Tibial nerve (tissue), 4 donors: Measurements from ENCODE around the gene CNTNAP5.

ENCODE experiments used
- EP300 ChIP-seq, 2 donors: sonication (generic); formaldehyde crosslinking; IDR thresholded peaks; one replicate each; pipeline ENCODE4 v1.6.1; 2017; ENCODE audit warnings: antibody characterized with exemption in 2 of 2, mild to moderate bottlenecking in 1 of 2
- POLR2A ChIP-seq, 2 donors: fragments of 450-650 bp; IDR thresholded peaks; one replicate each; pipeline ENCODE4 v1.6.1; 2017; ENCODE audit warnings: antibody characterized with exemption in 2 of 2, mild to moderate bottlenecking in 2 of 2, moderate library complexity in 2 of 2
- TF ChIP-seq, protein P1 (sequence below), 5 experiments: fragments of 200-600 bp in 3 of 5; fragments of 450-650 bp in 2 of 5; sonication (generic) in 3 of 5; IDR thresholded peaks; one replicate each; pipeline ENCODE4 v1.5.1; 2016 to 2019; ENCODE audit warnings: antibody characterized with exemption in 5 of 5, mild to moderate bottlenecking in 3 of 5, moderate library complexity in 2 of 5

DNA sequence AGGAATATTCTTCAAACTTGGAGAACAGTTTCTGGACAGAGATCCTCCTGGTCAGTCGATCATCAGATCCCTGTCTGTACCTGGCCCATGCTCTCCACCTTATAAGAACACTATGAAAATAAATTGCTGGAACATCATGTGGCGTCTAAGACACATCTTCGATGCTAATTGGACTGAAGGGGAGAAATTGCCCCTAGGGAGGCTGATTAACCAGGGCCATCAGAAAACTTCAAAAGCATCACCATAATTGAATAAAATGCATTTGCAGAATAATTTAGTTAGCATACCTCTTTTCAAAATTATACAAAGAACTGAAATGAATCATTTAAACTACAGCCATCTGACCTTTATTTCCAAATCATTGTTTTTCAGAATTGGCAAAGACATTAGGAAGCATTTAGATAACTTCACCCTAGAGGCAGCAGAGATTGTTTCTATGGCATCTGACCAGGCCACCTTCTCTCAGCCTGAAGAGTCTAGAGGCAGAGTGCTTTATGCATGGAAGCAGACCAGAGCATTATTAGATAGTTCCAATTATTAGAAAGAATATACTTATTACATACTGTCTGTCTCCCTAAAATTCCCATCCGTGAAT lies 48.9 kb upstream of the CNTNAP5 start:
- TF ChIP-seq POLR2A (IDR thresholded peaks at IDR 0.05) = no peak
- TF ChIP-seq, protein P1, sequence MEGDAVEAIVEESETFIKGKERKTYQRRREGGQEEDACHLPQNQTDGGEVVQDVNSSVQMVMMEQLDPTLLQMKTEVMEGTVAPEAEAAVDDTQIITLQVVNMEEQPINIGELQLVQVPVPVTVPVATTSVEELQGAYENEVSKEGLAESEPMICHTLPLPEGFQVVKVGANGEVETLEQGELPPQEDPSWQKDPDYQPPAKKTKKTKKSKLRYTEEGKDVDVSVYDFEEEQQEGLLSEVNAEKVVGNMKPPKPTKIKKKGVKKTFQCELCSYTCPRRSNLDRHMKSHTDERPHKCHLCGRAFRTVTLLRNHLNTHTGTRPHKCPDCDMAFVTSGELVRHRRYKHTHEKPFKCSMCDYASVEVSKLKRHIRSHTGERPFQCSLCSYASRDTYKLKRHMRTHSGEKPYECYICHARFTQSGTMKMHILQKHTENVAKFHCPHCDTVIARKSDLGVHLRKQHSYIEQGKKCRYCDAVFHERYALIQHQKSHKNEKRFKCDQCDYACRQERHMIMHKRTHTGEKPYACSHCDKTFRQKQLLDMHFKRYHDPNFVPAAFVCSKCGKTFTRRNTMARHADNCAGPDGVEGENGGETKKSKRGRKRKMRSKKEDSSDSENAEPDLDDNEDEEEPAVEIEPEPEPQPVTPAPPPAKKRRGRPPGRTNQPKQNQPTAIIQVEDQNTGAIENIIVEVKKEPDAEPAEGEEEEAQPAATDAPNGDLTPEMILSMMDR (IDR thresholded peaks at IDR 0.05) = no peak
- TF ChIP-seq EP300 (IDR thresholded peaks at IDR 0.05) = no peak
